HG02763 (cell line): ENCODE data around the gene PTPRT.

Source experiments
- ATAC-seq: cut with Tn5 transposase; IDR thresholded peaks from one replicate; pipeline ENCODE4 v1.9.1; 2021; ENCODE audit warnings: mild to moderate bottlenecking, moderate library complexity; ENCODE audit not compliant: unreplicated experiment

The PTPRT gene

DNA sequence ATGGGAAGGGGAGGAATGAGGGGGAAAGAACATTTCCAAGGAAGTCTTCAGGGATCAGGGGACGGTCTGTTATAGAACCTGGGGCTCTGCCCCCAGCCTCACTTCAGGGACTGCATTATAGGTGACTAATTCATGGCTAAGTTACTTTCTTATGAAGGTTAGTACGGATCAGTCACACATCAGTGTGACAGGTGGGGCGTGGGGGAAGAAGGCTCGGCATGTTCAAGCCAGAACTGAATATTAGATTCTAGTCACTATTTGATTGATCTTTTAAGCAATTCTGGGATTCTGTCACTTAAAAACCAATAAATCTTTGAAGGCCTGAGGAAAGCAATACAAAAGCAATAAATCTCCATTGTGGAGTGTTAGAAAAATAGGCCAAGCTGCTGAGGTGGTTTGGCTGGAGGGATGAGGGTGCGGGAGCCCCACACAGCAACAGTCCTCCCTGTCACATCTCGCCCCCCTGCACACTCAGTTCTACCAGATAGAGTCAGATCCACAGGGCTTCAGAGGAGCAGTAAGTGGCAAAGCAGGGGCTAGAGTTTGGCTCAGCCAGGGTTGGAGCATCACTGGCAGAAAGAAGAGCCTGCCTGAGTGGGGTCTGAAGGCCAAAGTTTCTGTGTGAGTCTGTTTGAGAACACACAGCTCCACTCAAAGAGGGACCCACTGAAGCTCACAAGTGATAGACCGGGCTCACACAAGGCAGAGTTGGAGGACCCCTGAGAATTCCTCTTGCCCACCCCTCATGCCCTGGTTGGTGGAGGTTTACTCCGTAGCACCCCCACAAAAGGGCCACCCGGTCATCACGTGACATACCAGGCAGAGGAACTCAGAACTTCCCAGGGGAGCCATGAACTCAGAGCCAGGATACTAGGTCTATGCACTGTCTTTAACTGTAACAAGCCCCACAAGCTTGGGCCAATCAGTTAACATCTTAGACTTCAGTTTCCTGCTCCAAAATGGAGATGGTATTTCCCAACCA, 843.2 kb downstream of the PTPRT start:
- no peak for ATAC-seq

DNA sequence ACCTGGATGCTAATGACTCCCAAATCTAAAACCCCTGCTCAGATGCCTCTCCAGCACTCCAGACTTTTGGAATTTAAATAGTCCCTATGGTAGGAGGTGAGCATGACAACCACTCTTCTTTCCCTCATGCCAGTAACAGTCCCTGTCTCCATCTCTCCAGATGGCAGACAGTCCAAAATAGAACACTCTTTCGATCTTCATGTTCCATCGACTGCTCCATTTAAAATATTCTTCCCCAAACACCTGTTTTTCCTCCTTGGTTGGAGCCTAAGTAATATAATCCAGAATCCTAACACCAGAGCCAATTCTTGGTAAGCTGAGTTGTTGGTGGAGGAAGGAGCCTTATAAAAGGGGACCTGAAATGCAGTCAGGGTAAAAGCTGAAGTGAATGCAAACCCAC, 848.1 kb downstream of the PTPRT start:
- ATAC-seq: no peak

DNA sequence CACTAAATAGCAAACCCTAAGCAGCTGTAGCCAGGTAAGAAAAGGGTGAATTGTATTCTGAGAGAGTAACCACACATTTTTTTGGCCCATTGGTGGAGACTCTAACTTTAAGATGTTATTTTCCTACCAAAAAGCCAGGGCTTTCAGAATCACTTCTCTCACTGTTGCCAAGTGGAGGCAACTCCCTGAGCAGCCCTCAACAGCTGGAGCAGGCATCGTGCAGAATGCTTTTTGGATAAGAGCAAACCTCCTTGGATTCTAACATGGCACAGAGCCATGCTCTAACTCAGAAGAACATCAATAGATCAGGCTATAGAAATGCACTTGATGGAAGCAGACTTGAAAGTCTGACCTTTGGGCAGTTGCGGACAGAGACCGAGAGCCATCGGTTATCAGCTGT, 849.3 kb downstream of the PTPRT start:
- ATAC-seq: no peak

DNA sequence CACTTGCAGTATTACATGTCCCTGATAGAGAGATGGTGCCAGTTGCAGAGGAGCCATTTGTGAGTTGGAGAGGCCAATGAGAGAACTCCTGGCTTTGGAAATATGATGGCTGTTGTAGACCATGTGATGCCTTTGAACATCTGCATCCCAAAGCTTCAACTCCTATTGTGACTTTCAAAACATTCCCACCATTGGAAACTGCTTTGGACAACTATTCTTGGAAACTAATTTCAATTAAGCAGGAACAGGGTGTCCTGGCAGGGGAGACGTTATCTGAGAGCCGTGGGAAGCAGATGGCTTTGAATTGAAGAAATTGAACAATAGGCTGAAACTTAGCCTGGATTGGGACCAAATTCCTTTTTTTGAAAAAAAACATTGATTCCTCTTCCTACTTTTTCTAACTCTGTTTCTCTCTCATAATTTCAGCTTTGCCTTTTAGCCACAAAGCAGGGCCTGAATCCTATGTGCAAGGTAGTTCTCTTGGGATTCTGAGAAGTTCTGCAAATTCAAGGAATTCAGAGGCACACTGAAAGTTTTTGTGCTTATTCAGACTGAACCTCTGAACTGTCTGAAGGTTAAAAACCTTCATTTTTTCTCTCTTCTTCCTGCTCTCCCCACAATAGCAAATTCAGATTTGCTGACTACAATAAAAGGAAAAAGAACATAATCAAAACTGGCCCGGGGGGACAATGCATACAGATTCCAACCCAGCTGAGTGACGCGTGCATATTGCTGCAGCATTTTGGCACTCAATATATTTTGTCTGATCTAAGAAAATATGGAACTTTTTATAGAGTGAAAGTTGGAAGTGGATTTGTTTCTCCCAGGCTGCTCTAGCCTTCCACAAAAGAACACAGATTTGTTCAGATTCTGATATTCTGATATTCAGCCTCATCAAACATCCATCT, 851.2 kb downstream of the PTPRT start:
- ATAC-seq: no peak

DNA sequence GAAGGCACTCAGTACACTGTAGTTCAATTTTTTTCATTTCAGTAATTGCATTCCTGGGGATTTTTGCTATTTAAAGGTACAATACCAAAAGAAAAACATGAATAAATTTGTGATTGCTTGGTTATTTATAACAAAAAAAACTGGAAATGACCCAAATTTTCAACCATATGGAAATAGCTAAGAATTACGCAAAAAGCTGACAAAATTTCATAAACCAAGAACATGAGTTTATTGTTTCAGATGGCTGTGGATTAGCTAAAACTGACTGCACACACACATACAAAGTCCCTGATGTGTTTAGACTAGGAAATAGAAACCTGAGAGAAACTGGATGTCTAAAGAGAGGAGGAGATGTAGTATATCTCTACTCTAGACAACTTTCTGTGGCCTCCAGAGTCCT, 853.1 kb downstream of the PTPRT start:
- no peak for ATAC-seq

DNA sequence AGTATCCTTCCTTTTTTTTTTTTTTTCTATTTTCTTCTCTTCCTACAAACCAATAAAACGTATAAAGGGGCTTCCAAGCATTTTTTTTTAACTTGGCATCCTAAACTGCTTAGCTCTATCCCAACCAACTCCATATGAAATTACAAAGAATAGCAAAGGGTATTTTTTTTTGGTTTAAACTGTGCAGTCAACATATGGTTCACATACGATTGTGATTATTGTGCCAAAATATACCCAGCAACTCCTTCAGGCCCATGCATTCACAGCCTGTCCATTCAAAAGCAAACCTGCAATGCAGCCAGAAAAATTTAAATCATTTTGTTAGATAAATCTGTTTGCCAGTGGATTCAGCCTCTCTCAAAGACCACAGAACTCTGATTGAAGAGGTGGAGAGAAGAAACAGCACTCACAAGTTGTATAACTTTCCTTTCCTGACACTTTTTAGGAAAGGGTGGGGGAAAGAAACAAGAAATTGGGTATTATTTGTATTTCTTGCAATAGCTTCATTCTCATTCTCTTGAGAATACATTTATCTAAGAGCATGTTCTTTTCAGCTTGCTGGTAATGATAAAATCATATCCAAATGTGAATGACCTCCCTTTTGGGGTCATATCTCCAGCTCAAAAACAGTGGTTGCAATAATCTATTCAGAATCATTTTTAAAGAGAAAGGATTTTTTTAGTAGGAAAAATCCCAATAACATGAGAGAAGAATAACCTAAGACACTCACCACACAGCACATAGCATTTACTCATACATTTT, 870.3 kb downstream of the PTPRT start:
- ATAC-seq: no peak

DNA sequence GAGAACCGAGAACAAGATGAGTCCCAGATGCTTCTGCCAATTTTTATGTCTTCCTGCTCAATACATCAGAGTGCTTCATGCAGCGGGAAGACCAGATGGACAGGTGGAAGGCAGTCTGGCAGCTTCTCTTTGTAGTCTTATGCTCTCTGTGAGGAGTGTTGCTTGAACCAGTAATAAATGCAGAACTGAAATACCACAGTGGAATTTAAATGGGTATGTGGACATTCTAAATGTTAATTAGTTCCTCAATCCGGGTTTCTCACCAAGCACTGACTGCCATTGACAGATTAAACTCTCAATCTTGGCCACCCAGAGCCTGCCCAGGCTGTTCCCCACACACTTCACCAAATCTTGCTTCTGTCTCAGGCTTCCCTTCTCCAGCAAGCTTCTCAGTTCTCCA, 876.0 kb downstream of the PTPRT start:
- ATAC-seq: no peak

DNA sequence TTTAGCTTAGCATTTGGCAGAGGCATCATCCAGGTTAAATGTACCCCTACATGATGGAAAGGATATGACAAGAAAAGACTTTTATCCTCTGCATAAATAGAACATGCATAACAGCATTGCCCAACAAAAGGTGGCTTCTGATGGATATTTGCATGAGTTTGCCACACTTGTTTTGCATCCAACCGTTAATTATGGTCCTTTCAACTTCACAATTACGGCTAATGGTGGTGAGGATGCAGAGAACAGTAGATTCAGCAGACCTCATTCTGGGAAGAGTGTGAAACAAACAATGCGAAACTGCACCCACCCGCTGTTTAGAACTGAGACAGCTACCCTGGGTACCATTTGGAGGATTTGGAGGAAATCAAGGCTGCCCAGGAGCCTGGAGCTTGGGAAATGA, 880.7 kb downstream of the PTPRT start:
- no peak for ATAC-seq

DNA sequence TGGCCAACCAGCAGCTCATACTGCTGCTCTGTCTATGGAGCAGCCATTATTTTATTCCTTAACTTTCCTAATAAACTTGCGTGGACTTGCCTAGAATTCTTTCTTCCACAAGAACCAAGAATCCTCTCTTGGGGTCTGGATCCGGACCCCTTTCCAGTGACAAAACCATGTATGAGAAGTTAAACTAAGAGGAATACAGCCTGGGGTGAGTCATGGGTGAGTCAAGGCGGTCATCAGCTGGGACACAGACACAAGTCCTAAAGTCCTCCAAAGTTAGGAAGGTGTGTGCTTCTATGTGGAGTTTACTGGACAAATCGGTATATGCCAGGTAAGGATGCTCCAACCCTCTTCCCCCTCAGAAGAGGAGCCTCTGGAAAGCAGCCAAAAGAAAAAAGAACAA, 881.5 kb downstream of the PTPRT start:
- no peak for ATAC-seq

DNA sequence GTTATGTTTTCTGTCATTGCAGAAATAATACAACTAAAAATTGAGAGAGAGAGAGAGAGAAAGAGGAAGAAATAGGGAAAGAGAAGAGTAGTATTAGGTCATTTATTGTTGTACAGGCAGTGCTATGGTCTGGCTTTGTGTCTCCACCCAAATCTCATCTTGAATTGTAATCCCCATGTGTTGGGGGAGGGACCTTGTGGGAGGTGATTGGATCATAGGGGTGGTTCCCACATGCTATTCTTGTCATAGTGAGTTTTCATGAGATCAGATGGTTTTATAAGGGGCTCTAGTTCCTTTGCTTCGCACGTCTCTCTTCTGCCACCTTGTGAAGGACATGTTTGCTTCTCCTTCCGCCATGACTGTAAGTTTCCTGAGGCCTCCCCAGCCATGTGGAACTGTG, 894.1 kb downstream of the PTPRT start:
- no peak for ATAC-seq

DNA sequence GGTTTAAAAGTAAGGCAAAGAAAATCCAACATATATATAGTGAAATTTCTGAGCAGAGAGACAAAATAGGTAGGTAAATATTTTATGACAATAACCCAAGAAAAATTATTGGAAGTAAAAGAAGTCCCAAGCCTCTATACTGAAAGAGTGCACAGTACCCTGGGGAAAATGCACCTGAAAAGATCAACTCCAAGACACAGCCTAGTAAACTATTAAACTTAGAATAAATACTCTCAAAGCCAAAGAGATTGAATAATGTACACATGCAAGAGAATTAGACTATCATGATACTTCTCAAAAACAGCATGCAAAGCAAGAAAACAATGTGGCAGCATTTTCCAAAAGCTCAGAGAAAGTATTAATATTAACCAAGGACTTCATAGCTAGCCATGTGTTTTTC, 894.7 kb downstream of the PTPRT start:
- ATAC-seq: no peak

DNA sequence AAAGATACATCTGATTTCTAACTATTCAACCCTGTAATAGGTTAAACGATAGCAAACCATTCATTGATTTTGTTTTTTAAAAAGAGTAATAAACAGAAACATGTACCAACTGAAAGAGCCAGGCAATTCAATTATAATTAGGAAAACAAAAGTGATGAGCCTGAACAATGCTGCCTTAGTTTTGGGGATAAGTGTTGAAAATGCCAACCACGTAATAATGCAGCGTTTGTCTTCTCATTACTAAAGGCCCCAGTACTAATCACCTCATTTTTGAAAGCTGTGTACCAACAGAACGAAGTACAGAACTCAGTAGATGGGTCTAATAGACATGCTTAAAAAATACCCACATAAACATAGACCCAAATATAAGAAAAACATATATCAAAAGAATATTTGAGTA, 907.9 kb downstream of the PTPRT start:
- no peak for ATAC-seq

DNA sequence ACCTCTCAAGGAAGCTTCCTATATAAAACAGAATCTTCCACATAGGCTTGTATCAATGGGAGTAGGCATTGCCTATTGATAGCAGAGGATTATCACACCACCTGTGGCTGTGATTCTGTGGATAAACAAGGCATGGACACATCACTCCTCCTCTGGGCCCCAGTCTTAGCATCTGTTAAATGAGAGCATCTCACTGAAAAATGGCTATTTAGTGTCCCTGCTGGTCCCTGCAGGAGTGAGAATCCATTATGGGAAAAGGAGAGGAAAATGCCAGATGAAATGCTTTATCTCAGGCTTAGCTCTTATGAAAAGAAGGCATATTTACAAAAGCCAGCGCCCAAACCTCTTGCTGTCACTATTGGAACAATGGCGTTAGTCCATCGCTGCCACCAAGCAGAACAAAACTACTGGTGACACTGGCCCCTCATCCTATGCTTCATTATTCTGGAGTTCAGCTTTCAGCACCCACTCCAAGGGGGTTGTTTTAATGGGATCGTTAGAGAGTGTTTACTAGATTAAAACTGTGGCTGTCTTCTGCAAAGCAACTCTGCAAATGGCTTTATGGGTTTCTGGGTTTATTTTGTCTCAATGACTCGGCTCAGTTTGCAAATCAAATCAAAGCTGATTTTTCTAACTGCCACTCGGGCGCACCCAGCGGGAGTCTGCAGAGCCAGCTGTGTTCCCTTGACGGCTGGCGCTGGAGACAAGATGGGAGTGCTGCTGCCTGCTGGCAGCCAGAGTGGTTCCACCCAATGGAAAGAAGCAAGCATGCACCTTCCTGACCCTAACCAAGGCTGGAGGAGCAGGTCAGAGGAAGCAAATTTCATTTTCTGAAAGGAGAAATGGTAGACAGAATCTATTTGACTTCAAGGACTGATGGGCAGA, 912.7 kb downstream of the PTPRT start:
- no peak for ATAC-seq

DNA sequence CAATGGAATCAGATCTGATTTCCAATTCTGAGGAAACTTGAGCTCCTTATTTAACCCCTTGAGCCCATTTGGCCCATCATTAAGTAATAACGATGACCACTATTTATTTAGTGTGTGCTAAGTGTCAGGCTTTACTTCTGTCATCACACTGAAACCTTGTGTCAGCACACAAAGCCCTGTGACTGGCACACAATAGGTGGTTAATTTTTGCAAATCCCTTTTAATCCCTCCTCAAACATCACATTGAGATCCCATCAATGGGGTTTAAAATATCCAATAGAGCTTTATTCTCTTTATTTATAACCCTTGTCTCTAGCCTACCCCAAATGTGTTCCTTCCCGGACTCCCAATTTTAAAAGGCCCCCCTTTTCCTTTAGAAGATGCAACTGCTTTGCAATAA, 914.7 kb downstream of the PTPRT start:
- no peak for ATAC-seq

DNA sequence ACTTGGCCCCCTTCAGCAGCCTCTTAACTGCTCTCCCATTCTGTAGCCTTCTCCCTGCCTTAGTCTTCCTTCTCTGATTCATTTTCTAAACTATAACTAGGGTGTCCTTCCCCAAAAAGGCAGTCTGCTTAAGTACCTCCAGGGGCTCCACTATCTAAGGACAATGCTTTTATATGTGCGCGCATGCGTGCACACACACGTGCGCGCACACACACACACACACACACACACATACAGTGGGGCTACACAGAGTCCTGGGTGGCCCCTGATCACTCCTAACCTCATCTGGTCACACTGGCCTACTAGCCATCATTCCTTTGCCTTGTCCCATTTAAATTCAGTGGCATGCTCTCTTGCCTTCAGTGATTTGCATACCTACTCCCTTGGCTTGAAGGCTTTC, 917.2 kb downstream of the PTPRT start:
- no peak for ATAC-seq

DNA sequence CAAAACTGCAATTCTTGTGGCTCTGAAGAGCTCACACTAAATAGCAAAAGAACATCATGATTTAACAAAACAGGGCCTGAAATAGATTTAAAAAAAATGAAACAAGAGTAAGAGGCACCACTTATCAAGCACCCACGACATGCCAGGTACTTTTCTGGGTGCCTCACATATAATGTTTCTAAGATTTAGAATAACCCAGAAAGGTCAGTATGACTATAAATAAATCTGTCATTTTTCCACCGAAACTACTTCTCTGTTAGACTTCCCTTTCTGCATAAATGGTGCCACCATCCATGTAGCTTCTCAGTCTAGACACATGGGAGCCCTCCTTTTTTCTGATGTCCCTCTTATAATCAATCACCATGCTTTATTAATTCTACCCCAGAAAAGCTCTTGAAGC, 919.2 kb downstream of the PTPRT start:
- ATAC-seq: no peak

DNA sequence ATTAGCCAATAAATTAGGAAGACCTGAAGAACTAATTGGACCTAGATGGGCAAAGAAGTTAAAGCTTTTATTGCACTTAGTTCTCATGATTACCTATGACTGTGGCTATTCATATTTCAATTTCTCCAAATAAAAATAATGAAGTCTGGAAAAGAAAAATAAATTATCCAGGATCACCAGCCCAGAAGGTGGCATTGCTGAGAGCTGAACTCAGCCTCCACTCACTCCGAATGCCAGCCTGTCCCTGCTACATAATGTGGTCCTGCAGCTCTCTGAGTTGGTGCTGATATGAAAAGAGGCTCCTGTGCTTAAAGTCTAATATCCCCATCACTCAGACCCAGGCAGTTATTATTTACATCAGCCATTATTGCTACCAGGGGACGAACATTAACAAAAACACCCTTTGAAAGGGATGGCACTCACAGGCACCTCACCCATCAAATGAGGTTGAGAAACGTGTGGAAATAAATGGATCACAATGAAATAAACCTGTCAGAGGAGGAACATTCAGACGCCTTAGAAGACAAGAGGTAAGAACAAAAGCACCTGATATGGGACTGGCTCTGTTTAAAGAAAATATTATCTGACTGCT, 921.8 kb downstream of the PTPRT start:
- ATAC-seq: no peak

DNA sequence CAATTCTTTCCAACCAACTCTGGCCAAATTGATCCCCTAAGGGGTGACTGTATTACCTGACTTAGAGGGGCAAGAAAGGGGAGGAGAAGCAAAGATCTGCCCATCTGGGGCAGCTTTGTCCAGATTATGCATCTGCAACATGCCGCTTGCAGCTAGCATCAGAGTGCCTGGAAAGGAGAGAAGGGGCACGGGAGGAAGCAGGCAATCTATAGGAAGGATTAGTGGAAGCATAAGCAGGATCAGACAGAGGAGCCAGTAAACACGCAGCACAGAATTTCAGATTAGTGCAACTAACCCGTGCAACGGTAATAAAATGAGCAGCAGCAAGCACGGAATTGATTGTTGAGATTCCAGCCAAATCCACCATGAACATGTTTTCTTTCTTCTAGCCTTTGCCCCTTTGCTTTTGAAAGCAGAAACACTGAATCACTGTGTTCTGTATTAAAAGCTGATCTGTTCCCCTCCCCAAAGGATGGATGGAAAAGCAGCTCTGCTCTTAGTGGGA, 927.9 kb downstream of the PTPRT start:
- no peak for ATAC-seq

DNA sequence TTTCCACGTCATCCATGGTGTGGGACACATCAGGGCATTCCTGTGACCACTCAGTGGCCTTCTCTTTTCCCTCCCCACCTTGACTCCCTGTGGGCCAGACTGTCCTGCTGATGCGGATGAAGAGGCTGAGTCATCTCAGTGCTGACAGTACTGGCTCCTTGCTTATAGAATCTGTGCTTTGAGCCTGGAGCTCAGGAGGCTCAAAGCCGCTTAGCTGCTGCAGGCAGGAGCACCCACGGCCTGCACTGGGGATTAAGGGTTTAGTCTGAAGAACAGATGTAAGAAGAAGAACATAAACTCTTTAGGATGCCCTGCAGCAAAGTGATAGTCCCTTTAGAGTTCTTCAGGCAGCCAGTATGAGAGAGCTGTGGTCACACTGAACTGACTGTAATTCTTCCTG, 929.5 kb downstream of the PTPRT start:
- ATAC-seq: no peak

DNA sequence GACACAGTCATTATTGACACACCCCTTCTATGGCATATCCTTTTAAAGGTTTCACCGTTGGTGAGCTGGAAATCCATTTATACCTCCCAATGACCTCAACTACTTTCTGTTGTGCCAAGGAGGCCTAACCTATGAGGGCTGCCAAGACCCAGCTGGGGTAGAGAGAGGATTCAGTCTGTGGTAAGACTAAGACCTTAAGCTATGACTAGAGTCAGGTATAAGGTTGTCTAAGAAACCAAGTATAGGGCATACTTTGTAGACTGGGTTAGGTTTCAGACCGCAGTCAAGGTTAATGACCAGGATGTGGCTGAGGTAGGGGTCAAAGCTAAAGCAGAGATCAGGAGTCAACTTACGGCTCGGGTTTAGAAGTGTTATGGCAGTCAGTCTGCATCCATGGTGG, 930.3 kb downstream of the PTPRT start:
- ATAC-seq: no peak
